ENCODE measurements around the gene SAFB. TPM values are rescaled to one million over a fixed set of nuclear protein-coding genes. Genes with fewer than 3 reads are reported as not detected.

SAFB gene
- total RNA-seq, 1 donor from 2014 or later = 65.1 TPM

GRCh38 chr19:5684694-5685430, 62.0 kb downstream of the SAFB start:
- peaks cover 4% of the 10 kb centered on the region for H3K79me2 ChIP-seq (ENCODE audit: insufficient read depth, low read length)
- no peak overlapping the region for H3K27ac Mint-ChIP-seq (ENCODE audit: unreplicated experiment)
- H3K4me3 ChIP-seq (ENCODE audit: insufficient read depth, low read depth, low read length) = no peak overlapping the region
- no peak overlapping the region for H3K27ac ChIP-seq (ENCODE audit: low read depth, low read length)
- H3K4me1 Mint-ChIP-seq (ENCODE audit: low read depth, unreplicated experiment) = peaks cover 4% of the 10 kb centered on the region
- H3K4me2 ChIP-seq (ENCODE audit: low read length) = no peak overlapping the region
- no peak overlapping the region for H3K9ac ChIP-seq (ENCODE audit: low read length)
- no peaks in the 10 kb centered on the region for H3K27me3 Mint-ChIP-seq (ENCODE audit: low read depth, unreplicated experiment)
- no peak for TF ChIP-seq EZH2 (IDR thresholded peaks at IDR 0.05; ENCODE audit: insufficient read depth, low read length)
- no peak for TF ChIP-seq CTCF (IDR thresholded peaks at IDR 0.05; ENCODE audit: insufficient read depth, low read depth, low read length)
- peaks cover 3% of the 10 kb centered on the region for H3K36me3 Mint-ChIP-seq (ENCODE audit: low read depth, unreplicated experiment)
- H3K9me3 Mint-ChIP-seq (ENCODE audit: unreplicated experiment) = peaks cover 3% of the 10 kb centered on the region
- DNase-seq (ENCODE audit: low read depth) (no peak), FAIRE-seq (no peak)
- H3K9me3 ChIP-seq (ENCODE audit: insufficient read depth, low read depth, low read length) = no peaks in the 10 kb centered on the region
- no peaks in the 10 kb centered on the region for H3K36me3 ChIP-seq (ENCODE audit: insufficient read depth, low read length)
- H3K27me3 ChIP-seq (ENCODE audit: insufficient read depth, low read length) = no peaks in the 10 kb centered on the region
- H4K20me1 ChIP-seq (ENCODE audit: insufficient read depth, low read length) = peaks cover 6% of the 10 kb centered on the region
- no peak overlapping the region for H3K4me3 Mint-ChIP-seq (ENCODE audit: unreplicated experiment)
- no peak overlapping the region for H2AFZ ChIP-seq (ENCODE audit: low read depth, low read length)
- no peaks in the 10 kb centered on the region for H3K4me1 ChIP-seq (ENCODE audit: insufficient read depth, low read length)

- no peak for DNase-seq (ENCODE audit: low read depth)
- peak overlapping the region; percentile 69 for H2AFZ ChIP-seq (ENCODE audit: low read depth, low read length)
- no peak overlapping the region for H3K9ac ChIP-seq (ENCODE audit: low read length)
- Mint-ChIP-seq H3K27ac (ENCODE audit: unreplicated experiment) (no peak overlapping the region), H3K27me3 (ENCODE audit: low read depth, unreplicated experiment) (no peaks in the 10 kb centered on the region), H3K36me3 (ENCODE audit: low read depth, unreplicated experiment) (peaks cover 12% of the 10 kb centered on the region), H3K4me1 (ENCODE audit: low read depth, unreplicated experiment) (peaks cover 4% of the 10 kb centered on the region), H3K4me3 (ENCODE audit: unreplicated experiment) (peak overlapping the region; percentile 73), H3K9me3 (ENCODE audit: unreplicated experiment) (peaks cover 3% of the 10 kb centered on the region)
- no peaks in the 10 kb centered on the region for H3K9me3 ChIP-seq (ENCODE audit: insufficient read depth, low read depth, low read length)
- H4K20me1 ChIP-seq (ENCODE audit: insufficient read depth, low read length) = peaks cover 17% of the 10 kb centered on the region
- H3K36me3 ChIP-seq (ENCODE audit: insufficient read depth, low read length) = no peaks in the 10 kb centered on the region
- H3K4me3 ChIP-seq (ENCODE audit: insufficient read depth, low read depth, low read length) = no peak overlapping the region
- H3K27me3 ChIP-seq (ENCODE audit: insufficient read depth, low read length) = no peaks in the 10 kb centered on the region
- TF ChIP-seq CTCF (IDR thresholded peaks at IDR 0.05; ENCODE audit: insufficient read depth, low read depth, low read length) (no peak), EZH2 (IDR thresholded peaks at IDR 0.05; ENCODE audit: insufficient read depth, low read length) (no peak)
- H3K79me2 ChIP-seq (ENCODE audit: insufficient read depth, low read length) = peaks cover 13% of the 10 kb centered on the region
- FAIRE-seq = no peak
- no peak overlapping the region for H3K27ac ChIP-seq (ENCODE audit: low read depth, low read length)
- peak overlapping the region; percentile 81 for H3K4me2 ChIP-seq (ENCODE audit: low read length)
- H3K4me1 ChIP-seq (ENCODE audit: insufficient read depth, low read length) = no peaks in the 10 kb centered on the region
Measured at GRCh38 chr19:5686326-5686646, 63.4 kb downstream of the SAFB start.

GRCh38 chr19:5686647-5687359, 63.9 kb downstream of the SAFB start:
- peak overlapping the region; percentile 55 for H3K4me3 ChIP-seq (ENCODE audit: insufficient read depth, low read depth, low read length)
- no peaks in the 10 kb centered on the region for H3K9me3 ChIP-seq (ENCODE audit: insufficient read depth, low read depth, low read length)
- peak overlapping the region; percentile 75 for H2AFZ ChIP-seq (ENCODE audit: low read depth, low read length)
- H3K27ac Mint-ChIP-seq (ENCODE audit: unreplicated experiment) = no peak overlapping the region
- peaks cover 12% of the 10 kb centered on the region for H3K36me3 Mint-ChIP-seq (ENCODE audit: low read depth, unreplicated experiment)
- H3K79me2 ChIP-seq (ENCODE audit: insufficient read depth, low read length) = peaks cover 18% of the 10 kb centered on the region
- H3K27ac ChIP-seq (ENCODE audit: low read depth, low read length) = no peak overlapping the region
- no peak overlapping the region for H3K9ac ChIP-seq (ENCODE audit: low read length)
- peaks cover 3% of the 10 kb centered on the region for H3K9me3 Mint-ChIP-seq (ENCODE audit: unreplicated experiment)
- H3K36me3 ChIP-seq (ENCODE audit: insufficient read depth, low read length) = no peaks in the 10 kb centered on the region
- peak; percentile 58 for DNase-seq (ENCODE audit: low read depth)
- H3K27me3 ChIP-seq (ENCODE audit: insufficient read depth, low read length) = no peaks in the 10 kb centered on the region
- H3K4me2 ChIP-seq (ENCODE audit: low read length) = peak overlapping the region; percentile 81
- peak overlapping the region; percentile 73 for H3K4me3 Mint-ChIP-seq (ENCODE audit: unreplicated experiment)
- no peak for FAIRE-seq
- no peaks in the 10 kb centered on the region for H3K27me3 Mint-ChIP-seq (ENCODE audit: low read depth, unreplicated experiment)
- peaks cover 2% of the 10 kb centered on the region for H3K4me1 ChIP-seq (ENCODE audit: insufficient read depth, low read length)
- no peaks in the 10 kb centered on the region for H3K4me1 Mint-ChIP-seq (ENCODE audit: low read depth, unreplicated experiment)
- TF ChIP-seq CTCF (IDR thresholded peaks at IDR 0.05; ENCODE audit: insufficient read depth, low read depth, low read length) (peak; percentile 41), EZH2 (IDR thresholded peaks at IDR 0.05; ENCODE audit: insufficient read depth, low read length) (no peak)
- H4K20me1 ChIP-seq (ENCODE audit: insufficient read depth, low read length) = peaks cover 17% of the 10 kb centered on the region

Data from astrocyte (in vitro differentiated cells and primary cell).